Activated CD8-positive, alpha-beta memory T cell treated with anti-CD3 and anti-CD28 coated beads for 24 hours (primary cell): ENCODE data around the gene OGDH.
A peak's percentile ranks its signal among the peaks of the same experiment; 100 is the strongest.

Experiments
- DNase-seq: peaks from one replicate; pipeline ENCODE4 v3.0.0-alpha.2; 2020

The OGDH gene

DNA sequence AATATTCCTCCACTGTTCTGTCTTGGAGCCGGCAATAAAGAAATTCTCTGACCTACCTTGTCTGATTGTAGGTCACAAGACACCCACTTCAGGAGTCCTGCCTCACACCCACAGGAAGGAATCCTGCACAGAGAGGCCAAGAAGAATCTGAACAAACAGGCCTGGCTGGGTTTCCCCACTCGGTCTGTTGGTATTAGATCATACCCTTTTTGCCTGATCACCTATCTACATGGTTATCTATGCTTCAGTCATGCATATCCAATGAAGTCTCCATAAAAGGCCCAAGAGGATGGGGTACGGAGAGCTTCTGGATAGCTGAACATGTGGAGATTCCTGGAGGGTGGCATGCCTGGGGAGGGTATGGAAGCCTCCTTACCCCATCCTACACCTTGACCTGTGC lies 12.3 kb downstream of the OGDH start:
- no peak for DNase-seq

DNA sequence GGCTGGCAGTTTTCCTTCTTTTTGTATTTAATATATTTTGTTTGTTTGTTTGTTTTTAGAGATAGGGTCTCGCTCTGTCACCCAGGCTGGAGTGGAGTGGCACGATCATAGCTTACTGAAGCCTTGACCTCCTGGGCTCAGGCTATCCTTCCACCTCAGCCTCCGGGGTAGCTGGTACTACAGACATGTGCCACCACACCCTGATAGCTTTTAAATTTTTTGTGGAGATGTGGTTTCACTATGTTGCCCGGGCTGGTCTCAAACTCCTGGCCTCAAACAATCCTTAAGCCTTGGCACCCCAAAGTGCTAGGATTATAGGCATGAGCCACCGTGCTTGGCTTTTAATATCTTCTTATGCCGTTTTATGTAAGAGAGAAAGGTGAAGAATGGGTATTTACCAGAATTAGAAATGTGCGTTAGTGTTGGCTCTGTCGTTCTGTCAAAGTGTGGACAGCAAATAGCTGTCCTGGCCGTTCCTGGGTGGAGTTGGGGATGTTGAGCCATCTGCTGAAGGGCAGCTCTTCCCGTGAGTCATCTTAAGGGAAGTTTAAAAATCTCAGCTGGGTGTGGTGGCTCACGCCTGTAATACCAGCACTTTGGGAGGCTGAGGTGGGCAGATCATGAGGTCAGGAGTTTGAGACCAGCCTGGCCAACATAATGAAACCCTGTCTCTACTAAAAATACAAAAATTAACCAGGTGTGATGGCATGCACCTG lies 14.8 kb downstream of the OGDH start:
- no peak for DNase-seq

DNA sequence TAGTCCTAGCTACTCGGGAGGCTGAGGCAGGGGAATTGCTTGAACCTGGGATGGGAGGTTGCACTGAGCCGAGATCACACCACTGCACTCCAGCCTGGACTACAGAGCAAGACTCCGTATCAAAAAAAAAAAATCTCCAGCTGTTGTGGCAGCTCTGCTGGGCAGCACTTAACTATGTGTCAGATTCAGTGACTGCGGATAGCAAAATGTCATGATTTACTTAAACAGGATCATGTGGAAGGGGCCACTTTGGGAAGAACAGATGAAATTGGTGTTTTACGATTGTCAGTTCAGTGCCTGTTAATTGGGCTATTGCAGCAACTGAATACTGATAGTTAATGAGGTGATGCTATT lies 15.3 kb downstream of the OGDH start:
- no peak for DNase-seq

DNA sequence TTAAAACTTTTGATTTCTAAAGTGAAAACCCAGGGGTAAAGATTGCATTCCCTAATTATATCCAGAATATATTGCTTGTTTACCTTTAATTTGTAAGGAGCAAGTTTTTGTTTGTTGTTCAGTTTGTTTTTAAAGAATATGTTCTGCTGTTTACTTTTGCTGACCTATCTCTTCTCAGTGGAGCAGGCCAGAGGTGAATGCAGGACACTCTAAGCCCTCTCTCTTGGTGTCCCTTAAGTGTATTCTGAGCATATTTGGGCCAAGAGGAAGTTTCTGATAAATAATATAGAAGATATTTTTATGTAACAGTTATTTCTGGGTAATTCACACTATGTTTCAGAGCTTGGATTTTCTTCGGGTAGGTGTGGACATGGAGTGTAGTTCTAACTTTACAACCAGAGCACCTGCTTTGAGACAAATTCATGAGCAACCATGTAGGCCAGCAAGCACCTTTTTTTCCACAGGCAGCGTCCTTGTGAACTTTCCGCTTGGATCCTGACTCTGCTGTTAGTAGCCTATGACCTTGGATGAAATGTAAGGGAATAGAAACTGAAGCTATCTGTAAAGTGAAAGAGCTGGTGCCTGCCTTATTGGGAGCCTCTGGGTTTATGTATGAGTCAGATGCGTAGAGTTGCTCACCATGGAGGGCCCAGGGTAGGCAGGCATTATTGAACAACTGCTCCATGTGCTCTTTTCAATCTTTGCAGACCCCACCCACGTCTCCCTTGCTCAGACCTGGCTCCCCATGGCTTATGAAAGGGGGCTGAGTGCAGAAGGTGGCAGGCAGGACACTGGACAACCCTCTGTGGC lies 16.1 kb downstream of the OGDH start:
- no peak for DNase-seq

DNA sequence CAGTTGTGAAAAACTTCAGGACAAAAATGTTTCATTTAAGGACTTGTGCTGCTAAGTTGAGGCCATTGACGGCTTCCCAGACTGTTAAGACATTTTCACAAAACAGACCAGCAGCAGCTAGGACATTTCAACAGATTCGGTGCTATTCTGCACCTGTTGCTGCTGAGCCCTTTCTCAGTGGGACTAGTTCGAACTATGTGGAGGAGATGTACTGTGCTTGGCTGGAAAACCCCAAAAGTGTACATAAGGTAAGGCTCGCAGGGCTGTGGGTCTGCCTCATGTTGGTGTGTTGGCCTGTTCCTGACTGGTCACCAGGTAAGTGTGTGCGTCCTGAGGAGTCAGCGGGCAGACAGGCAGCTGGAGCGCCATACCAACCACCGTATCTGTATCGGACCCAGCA lies 17.9 kb downstream of the OGDH start:
- DNase-seq = no peak

DNA sequence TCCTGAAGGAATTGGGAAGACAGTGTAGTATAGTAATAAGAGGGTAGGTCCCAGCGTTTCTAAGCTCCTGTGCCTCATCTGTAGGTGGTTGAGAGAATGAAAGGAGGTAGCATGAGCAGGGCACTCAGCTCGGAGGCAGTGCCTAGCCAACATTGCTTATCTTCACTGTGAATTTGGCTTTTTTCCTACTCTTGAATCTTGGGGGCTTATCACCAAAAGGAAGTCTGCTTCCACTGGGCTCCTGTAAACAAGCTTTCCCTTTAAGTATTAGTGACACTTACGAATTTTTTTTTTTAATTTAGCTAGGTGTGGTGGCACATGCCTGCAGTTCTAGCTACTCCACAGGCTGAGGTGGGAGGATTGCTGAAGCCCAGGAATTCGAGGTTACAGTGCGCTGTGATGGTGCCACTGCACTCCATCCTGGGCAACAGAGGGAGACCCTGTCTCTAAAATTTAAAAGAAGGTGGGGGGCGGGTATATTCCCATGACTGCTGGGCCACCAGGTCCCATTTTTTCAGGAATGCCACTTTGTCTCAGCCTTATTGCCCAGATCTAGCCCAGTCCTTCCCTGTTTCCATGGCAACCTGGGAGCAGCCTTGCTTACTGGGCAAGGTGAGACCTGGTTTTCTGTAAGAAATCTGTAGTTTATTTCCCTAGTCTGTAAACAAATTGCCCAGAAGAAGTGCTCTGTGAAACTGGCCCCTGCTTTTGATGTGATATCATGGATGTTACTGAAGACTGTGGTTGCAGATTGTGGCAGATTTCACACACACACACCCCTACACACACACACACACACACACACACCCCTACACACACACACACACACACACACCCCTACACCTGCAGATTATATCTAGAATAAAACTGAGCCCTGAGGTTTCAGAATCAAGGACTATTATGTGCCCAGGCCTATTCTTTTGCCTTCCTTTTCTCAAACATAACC lies 19.4 kb downstream of the OGDH start:
- no peak for DNase-seq

DNA sequence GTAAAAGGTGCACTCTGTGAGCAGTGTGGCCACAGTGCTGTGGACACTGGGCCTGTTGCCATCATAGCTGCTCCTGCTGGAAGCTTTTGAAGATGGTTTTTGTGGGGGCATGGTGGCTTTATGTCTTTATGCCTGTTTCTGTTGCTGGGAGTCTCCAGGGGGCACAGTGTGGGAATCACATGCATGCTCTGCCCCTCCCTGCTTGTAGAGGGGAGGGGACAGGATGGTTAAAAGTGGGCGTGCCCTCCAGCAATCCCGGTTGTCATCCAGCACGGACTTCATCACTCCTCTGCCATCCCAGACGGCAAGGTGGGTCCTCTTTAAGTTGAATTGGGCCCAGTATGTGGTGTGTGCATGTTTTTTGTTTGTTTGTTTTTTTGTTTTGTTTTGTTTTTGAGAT lies 20.2 kb downstream of the OGDH start:
- DNase-seq = no peak

DNA sequence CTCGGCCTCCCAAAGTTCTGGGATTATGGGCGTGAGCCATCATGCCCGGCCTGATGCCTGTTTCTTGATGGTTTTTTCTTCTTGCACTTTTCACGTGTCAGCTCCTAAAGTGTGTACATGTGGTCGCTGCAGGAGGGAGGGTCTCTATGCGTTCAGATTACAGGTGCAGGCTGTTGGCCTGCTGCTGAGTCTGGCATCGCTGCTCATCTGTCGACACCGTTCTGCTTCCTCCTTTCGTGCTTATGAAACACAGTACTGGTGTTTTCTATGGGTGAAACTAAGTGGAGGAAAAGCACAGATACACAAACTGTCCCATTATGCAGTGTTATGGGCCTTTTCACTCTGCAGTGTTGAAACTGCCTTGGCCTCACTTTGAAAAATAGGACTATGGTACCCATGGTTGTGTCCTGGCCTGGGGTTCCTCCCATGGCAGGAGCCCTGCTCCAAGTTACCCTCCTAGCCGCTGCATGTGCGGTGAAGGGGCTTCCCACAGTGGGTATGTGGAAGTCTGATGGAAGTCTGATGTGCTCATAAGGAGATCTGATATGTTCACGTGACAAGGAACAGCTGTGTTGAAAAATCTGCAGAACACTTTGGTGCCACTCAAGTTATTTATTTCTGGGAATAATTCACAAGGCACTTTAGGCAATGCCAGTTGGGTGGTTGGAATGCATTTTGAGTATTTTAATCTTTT lies 23.5 kb downstream of the OGDH start:
- no peak for DNase-seq

DNA sequence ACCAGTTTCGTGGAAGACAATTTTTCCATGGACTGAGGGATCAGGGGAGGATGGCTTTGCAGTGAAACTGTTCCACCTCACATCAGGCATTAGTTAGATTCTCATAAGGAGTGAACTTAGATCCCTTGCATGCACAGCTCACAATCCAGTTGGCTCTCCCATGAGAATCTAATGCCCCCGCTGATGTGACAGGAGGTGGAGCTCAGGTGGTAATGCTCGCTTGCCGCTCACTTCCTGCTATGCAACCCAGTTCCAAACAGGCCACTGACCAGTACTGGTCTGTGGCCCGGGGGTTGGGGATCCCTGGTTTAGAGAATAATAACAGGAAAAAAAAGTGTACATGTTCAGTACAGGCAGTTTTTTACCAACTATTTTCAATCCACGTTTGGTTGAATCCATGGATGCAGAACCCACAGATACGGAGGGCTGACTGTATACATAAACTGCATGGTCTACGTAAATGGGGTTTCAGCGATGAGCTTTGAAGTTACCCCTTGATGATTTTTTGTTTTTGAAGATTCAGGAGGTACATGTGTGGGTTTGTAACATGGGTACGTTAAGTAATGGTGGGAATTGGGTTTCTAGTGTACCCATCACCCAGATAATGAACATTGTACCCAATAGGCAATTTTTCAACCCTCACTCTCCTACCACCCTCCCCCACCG lies 24.5 kb downstream of the OGDH start:
- no peak for DNase-seq

DNA sequence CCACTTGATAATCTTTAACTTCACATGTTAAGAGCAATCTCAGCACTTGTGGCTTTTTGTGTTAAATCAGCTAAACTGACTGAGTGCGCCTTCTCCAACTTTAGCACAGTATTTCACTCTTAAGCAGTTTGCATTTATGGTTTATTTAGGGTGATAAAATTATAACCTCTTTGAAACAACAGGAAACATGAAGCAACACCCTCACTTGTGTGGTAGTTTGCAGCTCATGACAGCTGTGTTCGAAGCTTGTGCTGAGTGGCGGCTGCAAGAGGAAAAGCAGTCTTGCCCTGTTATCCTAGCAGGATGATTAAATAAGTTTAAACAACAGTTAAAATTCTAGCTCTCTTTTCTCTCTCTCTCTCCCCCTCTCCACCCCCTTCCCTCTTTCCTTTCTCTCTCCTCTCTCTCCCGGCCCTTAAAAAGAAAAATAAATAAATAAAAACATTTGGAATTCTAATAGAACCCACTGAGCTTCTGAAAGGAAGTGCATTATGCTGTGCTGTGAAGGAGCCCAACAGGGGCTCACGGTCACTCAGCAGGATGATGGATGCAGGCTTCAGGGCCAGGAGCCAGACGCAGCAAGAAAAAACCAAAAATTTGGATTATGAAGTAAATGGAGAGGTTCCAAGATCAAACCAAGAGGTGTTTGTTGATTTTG lies 25.2 kb downstream of the OGDH start:
- DNase-seq = no peak

DNA sequence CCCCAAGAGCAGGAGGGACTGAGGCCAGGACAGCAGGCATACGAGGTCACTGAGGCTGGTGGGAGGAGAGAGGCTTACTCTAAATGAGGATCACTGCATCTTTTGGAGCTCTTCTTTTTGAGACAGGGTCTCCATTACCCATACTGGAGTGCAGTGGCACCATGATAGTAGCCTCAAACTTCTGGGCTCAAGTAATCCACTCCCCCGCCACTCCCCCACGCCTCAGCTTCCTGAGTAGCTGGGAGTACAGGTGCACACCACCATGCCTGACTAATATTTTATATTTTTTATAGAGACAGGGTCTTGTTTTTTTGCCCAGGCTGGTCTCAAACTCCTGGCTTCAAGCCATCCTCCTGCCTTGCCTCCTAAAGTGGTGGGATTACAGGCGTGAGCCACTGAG lies 25.8 kb downstream of the OGDH start:
- DNase-seq = no peak

DNA sequence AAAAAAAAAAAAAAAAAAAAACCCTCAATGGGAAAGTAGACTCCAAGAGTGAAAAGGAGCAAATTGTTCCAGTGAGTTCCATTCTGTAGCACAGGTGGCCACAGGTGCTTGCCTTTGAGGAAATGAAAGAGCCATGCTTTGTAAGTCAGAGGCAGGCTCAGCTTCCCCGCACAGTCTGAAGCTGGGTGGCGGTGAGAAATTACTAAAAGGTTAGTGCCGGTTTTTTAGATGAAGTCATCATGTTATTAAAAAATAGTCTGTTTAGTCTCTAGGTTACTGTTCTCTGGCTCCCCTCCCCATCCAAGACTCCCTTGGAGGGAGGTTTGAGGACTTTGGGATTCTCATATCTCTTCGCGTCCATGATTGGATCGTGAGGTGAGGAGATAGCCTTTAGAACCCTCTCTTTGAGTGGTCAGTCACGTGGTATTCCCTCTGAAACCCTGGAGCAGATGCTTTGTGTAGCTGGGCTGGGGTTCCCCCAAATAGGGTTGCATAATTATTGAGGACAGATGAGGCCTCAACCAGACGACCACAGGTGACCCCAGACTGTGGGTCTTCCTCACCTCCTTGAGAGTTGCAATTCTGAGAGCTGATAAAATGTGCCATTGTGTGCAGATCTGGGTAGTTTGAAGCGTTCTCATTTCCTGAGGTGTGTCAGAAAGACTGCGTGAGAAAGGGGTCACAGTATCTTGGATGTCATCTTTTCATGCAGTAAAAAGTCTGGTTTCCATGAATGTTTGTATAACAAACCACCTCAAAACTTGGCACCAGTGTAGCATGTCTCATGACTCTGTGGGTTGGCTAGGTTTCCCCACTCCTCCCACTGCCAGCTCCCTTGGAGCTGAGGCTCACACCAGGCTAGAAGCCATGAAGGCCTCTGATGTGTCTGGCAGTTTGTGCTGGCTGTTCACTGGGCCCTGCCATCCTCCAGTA lies 27.1 kb downstream of the OGDH start:
- DNase-seq = peak; percentile 77

DNA sequence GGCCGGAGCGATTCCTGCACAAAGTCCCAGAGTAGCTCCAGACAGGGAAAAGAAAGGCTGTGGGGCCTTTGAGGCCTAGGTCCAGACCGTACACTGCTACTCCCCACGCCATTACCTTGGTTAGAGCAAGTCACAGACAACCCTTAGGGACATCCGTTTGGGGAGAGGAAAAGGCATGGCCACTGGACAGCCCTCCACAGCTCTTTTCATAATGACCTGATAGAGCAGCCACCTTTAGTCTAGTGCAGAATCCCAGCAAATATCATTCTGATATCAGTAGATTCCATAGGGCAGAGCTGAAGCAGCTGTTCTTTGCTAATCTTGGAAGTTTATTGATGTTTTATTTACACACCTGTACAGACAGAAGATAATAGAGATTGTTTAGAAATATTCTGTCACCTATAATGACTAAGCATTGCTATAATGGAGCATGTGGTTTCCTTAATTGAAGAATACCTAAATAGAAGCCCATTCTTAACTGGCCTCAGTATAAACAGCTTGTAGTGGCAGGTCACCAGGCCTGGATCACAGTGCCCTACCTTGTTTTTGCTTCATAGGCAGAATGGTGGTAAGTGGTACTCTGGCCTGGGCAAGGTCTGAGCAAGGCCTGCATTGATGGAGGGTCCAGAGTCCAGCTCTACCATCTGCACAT lies 27.9 kb downstream of the OGDH start:
- DNase-seq = no peak

DNA sequence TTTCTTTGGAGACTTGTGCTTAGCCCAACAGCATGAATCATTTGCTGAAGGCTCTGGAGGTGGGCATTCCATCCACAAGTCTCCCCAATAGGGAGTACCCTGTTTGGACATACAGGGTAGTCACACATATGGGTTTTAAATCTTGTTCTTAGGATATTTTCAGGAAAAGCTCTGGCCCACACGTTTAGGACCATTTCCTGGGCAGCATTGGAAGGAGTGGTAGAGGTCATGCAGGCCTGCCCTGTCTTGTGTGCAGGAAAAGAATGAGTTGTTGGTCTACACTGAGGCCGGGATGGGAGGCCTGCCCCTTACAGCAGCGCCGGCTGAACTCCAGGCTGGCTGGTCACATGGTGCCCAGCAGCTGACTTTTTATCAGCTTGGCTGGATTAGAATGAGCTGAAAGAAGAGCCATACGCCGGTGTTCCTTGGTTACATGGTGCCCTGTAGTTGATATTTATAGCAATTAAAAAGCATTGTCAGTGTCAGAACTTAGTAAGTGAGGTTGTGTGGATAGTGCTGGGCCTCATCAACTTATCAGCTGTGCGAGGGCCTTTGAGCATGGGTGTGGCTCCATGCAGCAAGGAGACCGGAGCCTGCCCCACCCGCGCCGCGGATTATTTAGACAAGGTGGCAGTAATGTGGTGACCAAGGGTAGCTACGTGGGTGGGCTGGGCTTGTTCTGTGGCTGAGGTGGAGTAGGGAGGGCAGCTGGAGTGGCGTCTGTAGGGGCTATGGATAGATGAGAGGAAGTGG lies 28.6 kb downstream of the OGDH start:
- no peak for DNase-seq

DNA sequence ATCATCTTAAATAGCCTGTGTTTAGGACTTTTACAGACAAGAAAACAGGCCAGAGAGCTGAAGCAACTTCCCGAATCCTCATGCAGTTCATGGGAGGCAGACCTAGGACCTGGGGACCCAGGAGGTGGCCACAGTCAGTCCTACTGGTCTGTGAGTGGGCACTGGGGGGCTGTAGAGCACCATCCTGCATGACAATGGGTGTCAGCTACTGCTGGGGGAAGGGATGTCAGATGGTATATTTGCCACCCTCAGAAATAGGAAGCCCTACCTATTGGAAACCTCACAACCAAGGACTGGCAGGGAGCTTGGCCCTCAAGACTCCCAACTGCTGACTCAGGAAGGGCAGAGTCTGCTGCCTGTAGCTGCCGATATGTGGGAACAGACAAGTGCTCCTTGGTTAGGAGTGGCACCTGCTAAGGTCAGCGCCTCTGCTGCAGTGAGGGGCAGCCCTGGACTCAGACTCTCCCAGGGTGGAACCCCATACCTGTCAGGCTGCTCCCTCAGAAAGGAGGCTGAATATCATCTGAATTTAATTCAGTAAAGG lies 29.7 kb downstream of the OGDH start:
- DNase-seq = peak; percentile 54

DNA sequence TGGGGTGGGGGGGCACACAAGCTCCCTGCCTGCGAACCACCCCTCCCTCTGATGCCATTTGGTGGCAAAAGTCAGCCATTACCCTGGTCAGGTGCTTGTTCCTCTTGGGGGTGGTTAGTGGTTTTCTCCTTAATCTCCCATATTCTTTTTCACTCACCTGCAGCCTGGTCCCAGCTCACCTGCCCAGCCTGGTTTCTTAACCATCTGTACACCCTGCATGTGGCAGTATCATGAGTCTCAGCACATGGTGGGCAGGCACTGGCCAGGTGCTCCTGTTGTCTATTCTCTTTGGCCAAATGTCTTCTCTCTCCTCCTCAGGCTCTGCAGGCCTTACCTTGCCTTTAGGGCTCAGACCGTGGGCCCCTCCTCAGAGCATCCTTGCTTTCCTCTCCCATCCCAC lies 30.5 kb downstream of the OGDH start:
- peak; percentile 54 for DNase-seq

DNA sequence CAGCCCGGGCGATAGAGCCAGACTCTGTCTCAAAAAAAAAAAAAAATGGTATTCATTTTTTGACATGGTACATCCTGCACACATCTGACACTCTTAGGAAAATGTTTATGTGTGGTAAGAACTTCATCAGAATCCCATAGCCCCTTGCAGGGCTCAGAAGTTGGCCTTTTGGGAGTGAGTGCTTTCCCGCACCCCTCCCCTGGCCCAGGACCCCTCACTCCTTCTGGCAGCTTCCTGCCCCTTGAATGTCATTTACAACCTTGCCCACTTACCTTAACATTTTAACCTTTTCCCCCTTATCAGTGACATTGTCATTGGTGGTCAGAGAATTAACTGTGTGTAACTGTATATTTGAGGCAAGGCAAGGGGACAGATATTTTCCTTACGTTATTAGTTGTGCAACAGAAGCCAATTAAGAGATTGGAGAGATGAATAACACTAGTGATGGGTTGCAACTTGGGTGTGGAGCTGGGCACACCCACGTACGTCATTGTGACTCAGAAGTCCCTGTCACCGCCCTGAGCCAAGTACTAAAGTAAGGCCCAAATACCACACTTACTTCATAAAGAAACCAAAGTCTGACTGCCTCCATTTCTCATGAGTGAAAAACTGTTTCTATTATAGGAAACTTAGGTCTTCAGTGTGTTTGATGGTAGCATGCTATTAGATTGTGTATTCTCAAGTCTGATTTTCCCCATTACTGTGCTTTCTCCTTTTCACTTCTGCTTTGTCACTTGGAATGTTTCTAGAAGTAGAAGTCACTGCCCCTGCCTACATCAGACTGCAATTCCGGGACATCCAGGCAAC lies 31.6 kb downstream of the OGDH start:
- peak; percentile 76 for DNase-seq
